ENCODE results near the gene CDH22.

- TF ChIP-seq CTCF (conservative IDR thresholded peaks at IDR 0.05) (no peak), ZFX (IDR thresholded peaks at IDR 0.05) (no peak)
Observed at GRCh38 chr20:46216770-46217464, 91.4 kb downstream of the CDH22 start.

Data from C4-2B (cell line).